H1 (cell line): ENCODE data around the gene PSMB5. TPM values are rescaled to one million over a fixed set of nuclear protein-coding genes. Genes with fewer than 3 reads are reported as not detected.

Experiments
- CTCF ChIA-PET: fragments of 300-600 bp; sonication (Branson Sonifier 250); formaldehyde crosslinking; loops from one replicate; lab custom pipeline; 2021; ENCODE audit not compliant: partially characterized antibody; lab: Charles Lee
- POLR2A ChIA-PET: fragments of 300-600 bp; sonication (Branson Sonifier 250); formaldehyde crosslinking; loops from one replicate; lab custom pipeline; 2021; ENCODE audit warnings: inconsistent platforms; ENCODE audit not compliant: partially characterized antibody; lab: Charles Lee
- DNase-seq, 2 experiments: peaks; one replicate each; pipeline versions ENCODE4 v3.0.0 to v3.0.0-alpha.2; 2010 to 2022; ENCODE audit warnings: low spot score in 2 of 2, low read depth in 1 of 2, mixed read lengths in 1 of 2
- FAIRE-seq: peaks from 2 replicates; lab custom pipeline; 2011; peaks lifted over from hg19 to GRCh38; lab: Jason Lieb, UNC
- H2AFZ ChIP-seq: 2 replicates; pipeline ENCODE4 v1.8.1; 2012; ENCODE audit warnings: low read length, inconsistent platforms
- H2AK5ac ChIP-seq: 2 replicates; pipeline ENCODE4 v1.6.1; 2013; ENCODE audit warnings: low read depth, low read length
- H2BK120ac ChIP-seq: replicated peaks from 2 replicates; pipeline ENCODE3; 2013; ENCODE audit warnings: low read depth, low read length, inconsistent platforms
- H2BK12ac ChIP-seq: 2 replicates; pipeline ENCODE4 v1.6.1; 2013; ENCODE audit warnings: low read depth, low read length
- H2BK15ac ChIP-seq: 2 replicates; pipeline ENCODE4 v1.6.1; 2013; ENCODE audit warnings: low read length
- H2BK20ac ChIP-seq: 2 replicates; pipeline ENCODE4 v1.6.1; 2013; ENCODE audit warnings: low read length
- H2BK5ac ChIP-seq: 2 replicates; pipeline ENCODE4 v1.6.1; 2013; ENCODE audit warnings: low read depth, low read length
- H3K14ac ChIP-seq: 2 replicates; pipeline ENCODE4 v1.6.1; 2013; ENCODE audit warnings: inconsistent platforms; ENCODE audit not compliant: insufficient read length
- H3K18ac ChIP-seq: 2 replicates; pipeline ENCODE4 v1.6.1; 2013; ENCODE audit warnings: low read length; ENCODE audit errors: extremely low read depth
- H3K23ac ChIP-seq: 2 replicates; pipeline ENCODE4 v1.6.1; 2013; ENCODE audit warnings: inconsistent platforms; ENCODE audit not compliant: insufficient read length
- H3K23me2 ChIP-seq: 2 replicates; pipeline ENCODE4 v1.6.1; 2013; ENCODE audit warnings: low read depth, low read length
- H3K27ac ChIP-seq: 2 replicates; pipeline ENCODE4 v1.6.1; 2011; ENCODE audit warnings: low read depth, low read length, inconsistent platforms
- H3K27me3 ChIP-seq, 4 experiments: replicated peaks in 1 of 4; 1 replicate in 1 of 4; 2 replicates in 3 of 4; pipeline versions ENCODE4 v1.6.1 to v1.8.1; 2011 to 2013; ENCODE audit warnings: low read length in 3 of 4, mild to moderate bottlenecking in 3 of 4, inconsistent platforms in 2 of 4, mixed read lengths in 2 of 4, moderate library complexity in 1 of 4; ENCODE audit not compliant: control insufficient read depth in 3 of 4, insufficient read depth in 3 of 4; ENCODE audit errors: extremely low read depth in 1 of 4
- H3K36me3 ChIP-seq, 4 experiments: 2 replicates each; pipeline versions ENCODE4 v1.6.1 to v1.8.1; 2011 to 2013; ENCODE audit warnings: mild to moderate bottlenecking in 4 of 4, low read length in 3 of 4, moderate library complexity in 2 of 4, control low read depth in 1 of 4, inconsistent platforms in 1 of 4; ENCODE audit not compliant: insufficient read depth in 4 of 4, control insufficient read depth in 2 of 4
- H3K4ac ChIP-seq: replicated peaks from 2 replicates; pipeline ENCODE3; 2013; ENCODE audit warnings: low read length, low read depth, mixed read lengths, inconsistent platforms; ENCODE audit not compliant: insufficient read length
- H3K4me1 ChIP-seq, 4 experiments: replicated peaks in 1 of 4; 1 replicate in 1 of 4; 2 replicates in 3 of 4; pipeline versions ENCODE4 v1.6.1 to v1.8.1; 2011 to 2013; ENCODE audit warnings: low read length in 3 of 4, inconsistent platforms in 2 of 4, mixed read lengths in 1 of 4; ENCODE audit not compliant: insufficient read depth in 4 of 4, control insufficient read depth in 3 of 4
- H3K4me2 ChIP-seq, 2 experiments: 2 replicates each; pipeline versions ENCODE4 v1.6.1 to v1.8.1; 2011 to 2013; ENCODE audit warnings: low read depth in 2 of 2, low read length in 2 of 2, control low read depth in 1 of 2, inconsistent platforms in 1 of 2, mild to moderate bottlenecking in 1 of 2; ENCODE audit not compliant: insufficient read depth in 1 of 2
- H3K4me3 ChIP-seq, 4 experiments: fragments of 200-600, 300-600 bp in 1 of 4; sonication (generic), shearing (Covaris generic), sonication (Bioruptor Twin) in 1 of 4; 2 replicates each; pipeline versions ENCODE4 v1.5.1 to v1.8.1; 2011 to 2016; ENCODE audit warnings: low read length in 4 of 4, low read depth in 3 of 4, control low read depth in 2 of 4, inconsistent platforms in 2 of 4, mild to moderate bottlenecking in 2 of 4, mixed read lengths in 1 of 4, moderate library complexity in 1 of 4; ENCODE audit not compliant: insufficient read depth in 2 of 4; ENCODE audit errors: extremely low read depth in 1 of 4
- H3K56ac ChIP-seq: replicated peaks from 2 replicates; pipeline ENCODE3; 2013; ENCODE audit warnings: low read depth, mild to moderate bottlenecking, mixed read lengths, low read length, inconsistent platforms; ENCODE audit not compliant: insufficient read length
- H3K79me1 ChIP-seq: 2 replicates; pipeline ENCODE4 v1.6.1; 2013; ENCODE audit warnings: low read depth, low read length, control low read depth
- H3K79me2 ChIP-seq, 2 experiments: 2 replicates each; pipeline versions ENCODE4 v1.6.1 to v1.8.1; 2012 to 2013; ENCODE audit warnings: low read length in 2 of 2, mild to moderate bottlenecking in 2 of 2, inconsistent platforms in 1 of 2; ENCODE audit not compliant: insufficient read depth in 2 of 2, control insufficient read depth in 1 of 2
- H3K9ac ChIP-seq, 4 experiments: replicated peaks in 1 of 4; 1 replicate in 1 of 4; 2 replicates in 3 of 4; pipeline versions ENCODE4 v1.6.1 to v1.8.1; 2011 to 2013; ENCODE audit warnings: low read depth in 3 of 4, low read length in 3 of 4, control low read depth in 2 of 4, mild to moderate bottlenecking in 2 of 4, moderate library complexity in 2 of 4, inconsistent platforms in 1 of 4; ENCODE audit errors: extremely low read depth in 1 of 4
- H3K9me3 ChIP-seq, 2 experiments: 2 replicates each; pipeline versions ENCODE4 v1.6.1 to v1.8.1; 2012 to 2013; ENCODE audit warnings: mild to moderate bottlenecking in 2 of 2, moderate library complexity in 2 of 2, control low read depth in 1 of 2, inconsistent platforms in 1 of 2, low read depth in 1 of 2, low read length in 1 of 2, mixed read lengths in 1 of 2; ENCODE audit not compliant: insufficient read depth in 2 of 2
- H4K20me1 ChIP-seq, 2 experiments: replicated peaks in 1 of 2; 2 replicates each; pipeline versions ENCODE3 to v1.8.1; 2011 to 2013; ENCODE audit warnings: inconsistent platforms in 2 of 2, low read length in 2 of 2, mild to moderate bottlenecking in 1 of 2; ENCODE audit not compliant: insufficient read depth in 2 of 2, control insufficient read depth in 1 of 2
- H4K5ac ChIP-seq: 2 replicates; pipeline ENCODE4 v1.6.1; 2013; ENCODE audit warnings: low read length, low read depth, mixed read lengths, inconsistent platforms; ENCODE audit not compliant: insufficient read length
- H4K8ac ChIP-seq: 2 replicates; pipeline ENCODE4 v1.8.0; 2013; ENCODE audit warnings: mild to moderate bottlenecking, moderate library complexity, low read length, inconsistent platforms; ENCODE audit not compliant: insufficient read depth; ENCODE audit errors: extremely low read depth
- H4K91ac ChIP-seq: replicated peaks from 2 replicates; pipeline ENCODE3; 2013; ENCODE audit warnings: low read length, mixed read lengths, inconsistent platforms; ENCODE audit not compliant: insufficient read length
- ATF3 ChIP-seq: IDR thresholded peaks from 2 replicates; pipeline ENCODE4 v1.6.1; 2011; ENCODE audit warnings: low read depth, mild to moderate bottlenecking, low read length; ENCODE audit not compliant: insufficient read depth
- CBX8 ChIP-seq: fragments of 300-800, 300-1000 bp; sonication (generic); IDR thresholded peaks from 2 replicates; pipeline ENCODE4 v1.7.1; 2016; ENCODE audit warnings: low read depth, low read length, borderline replicate concordance
- WGBS, 2 experiments: shearing (Covaris generic) in 1 of 2; methylation state at CpG; one replicate each; pipeline versions ENCODE4 v1.1.6 to v1.1.7; 2013 to 2015; ENCODE audit warnings: low lambda C conversion rate in 2 of 2, mixed read lengths in 2 of 2, inconsistent platforms in 1 of 2, low coverage in 1 of 2, missing lambda C conversion rate in 1 of 2; ENCODE audit not compliant: insufficient replicate concordance in 2 of 2, insufficient coverage in 1 of 2, insufficient read length in 1 of 2; ENCODE audit errors: extremely low coverage in 1 of 2, missing lambda C conversion rate in 1 of 2; 5-methylcytosine and 5-hydroxymethylcytosine counted together
- polyA plus RNA-seq, 7 experiments: library from polyadenylated mRNA; depleted of rRNA in 3 of 7; stranded (reverse) in 5 of 7; unstranded in 2 of 7; fragments of >200 nt in 5 of 7; fragments of 200-250 nt in 2 of 7; gene quantifications; 1 replicate in 5 of 7; 2 replicates in 1 of 7; 4 replicates in 1 of 7; pipeline versions ENCODE4 v1.2.1 to v1.2.3, GENCODE V29; 2011 to 2013; ENCODE audit warnings: missing spikeins in 2 of 7, mixed read lengths in 2 of 7
- total RNA-seq: library from RNA; stranded (reverse); fragmentation: NEBNext Ultra II Directional; extraction: Animal tissue kit (Norgen Biotek cat#: 25700); gene quantifications from 2 replicates; pipeline ENCODE4 v1.2.1, GENCODE V29; 2021

The PSMB5 gene
- total and polyA plus RNA-seq, 2 of the 8 experiments (the other 6 are each of a cell fraction or from before 2014, with no cell fraction given), result 254 to 510 TPM

- H3K9ac ChIP-seq, result no peak overlapping the region
- DNase-seq (no peak), FAIRE-seq (no peak)
- no peak overlapping the region for H3K4me2 ChIP-seq
- H3K18ac ChIP-seq, result no peak overlapping the region
- H3K27ac ChIP-seq, result no peak overlapping the region
- no peak overlapping the region for H3K14ac ChIP-seq
- peaks cover 0 to 3% (median under 1%) of the 10 kb centered on the region in 4 experiments; a peak in 1 of 7 replicates for H3K4me1 ChIP-seq
- H3K36me3 ChIP-seq, result peaks cover 3 to 15% (median 9%) of the 10 kb centered on the region in 4 experiments; a peak in 6 of 8 replicates
- no peaks in the 10 kb centered on the region for H3K9me3 ChIP-seq
- no peak overlapping the region for H4K5ac ChIP-seq
- H3K27me3 ChIP-seq, result no peaks in the 10 kb centered on the region
- no peak overlapping the region for H2AFZ ChIP-seq
- ChIA-PET CTCF (interaction anchor here (1.0 to 11.9 kb wide), 7 partner anchors 9 to 47 kb away, joined by 3 to 103 read pairs (median 5); partner anchors contain the start of genes AJUBA and PSMB11), POLR2A (interaction anchor here (0.7 to 11.2 kb wide), 6 partner anchors 9 to 27 kb away, joined by 3 to 99 read pairs (median 6); partner anchors contain the start of gene PSMB5)
- no peak overlapping the region for H3K4me3 ChIP-seq
- no peak overlapping the region for H3K23ac ChIP-seq
- no peaks in the 10 kb centered on the region for H3K79me2 ChIP-seq
- H3K56ac ChIP-seq, result no peak overlapping the region
- H3K79me1 ChIP-seq, result no peaks in the 10 kb centered on the region
- no peaks in the 10 kb centered on the region; the same call in 1 of the 2 replicates for H3K23me2 ChIP-seq
- H3K4ac ChIP-seq, result no peak overlapping the region
- no peak overlapping the region for H4K91ac ChIP-seq
- no peak overlapping the region for H2BK15ac ChIP-seq
- 88% methylated on average over 9 of the region's 9 CpGs; no CpG with 5 or more reads in 1 of the 2 experiments for WGBS, 2 experiments
- H4K8ac ChIP-seq, result no peak overlapping the region
- H2BK12ac ChIP-seq, result no peak overlapping the region
- H2BK20ac ChIP-seq, result no peak overlapping the region
- H2BK120ac ChIP-seq, result no peak overlapping the region
- H2BK5ac ChIP-seq, result no peak overlapping the region
- no peak overlapping the region for H2AK5ac ChIP-seq
- peaks cover 0 to 3% of the 10 kb centered on the region in 2 experiments for H4K20me1 ChIP-seq
- TF ChIP-seq CBX8 (no peak), ATF3 (no peak)
Measured at GRCh38 chr14:23021434-23021833, 13.3 kb downstream of the PSMB5 start.
